Uterus (tissue), 4 donors: Measurements from ENCODE around the gene PCNX4. TPM values are rescaled to one million over a fixed set of nuclear protein-coding genes. Genes with fewer than 3 reads are reported as not detected.

ENCODE experiments used
- DNase-seq, 2 donors: peaks; one replicate each; pipeline ENCODE4 v3.0.0-alpha.2; 2019 to 2020
- H3K27ac ChIP-seq, 2 donors: fragments of 200-600 bp; sonication (generic); 1 replicate in 1 of 2; 2 replicates in 1 of 2; pipeline ENCODE4 v1.5.1; 2016 to 2018
- H3K27me3 ChIP-seq, 2 donors: fragments of 200-600 bp; sonication (generic); one replicate each; pipeline ENCODE4 v1.5.1; 2018 to 2019; ENCODE audit warnings: control low read depth in 1 of 2
- H3K36me3 ChIP-seq, 2 donors: fragments of 200-600 bp; sonication (generic); one replicate each; pipeline ENCODE4 v1.5.1; 2019; ENCODE audit warnings: control low read depth in 1 of 2
- H3K4me1 ChIP-seq, 2 donors: fragments of 200-600 bp; sonication (generic); one replicate each; pipeline ENCODE4 v1.5.1; 2018 to 2019; ENCODE audit warnings: control low read depth in 1 of 2
- H3K4me3 ChIP-seq, 2 donors: fragments of 200-600 bp; sonication (generic); 1 replicate in 1 of 2; 2 replicates in 1 of 2; pipeline ENCODE4 v1.5.1; 2018 to 2019; ENCODE audit warnings: mild to moderate bottlenecking in 1 of 2
- H3K9me3 ChIP-seq, 2 donors: fragments of 200-600 bp; sonication (generic); one replicate each; pipeline ENCODE4 v1.5.1; 2019; ENCODE audit warnings: control low read depth in 1 of 2
- POLR2A ChIP-seq, 2 donors: fragments of 450-650 bp; IDR thresholded peaks; one replicate each; pipeline ENCODE4 v1.6.1; 2016; ENCODE audit warnings: antibody characterized with exemption in 2 of 2, mild to moderate bottlenecking in 1 of 2, moderate library complexity in 1 of 2
- intact Hi-C: fragments of 100-400 bp; cut with DNase I; formaldehyde crosslinking; loops from one replicate; pipeline ENCODE4 v1.15.1; 2023; ENCODE audit warnings: low total_unique reads
- total RNA-seq, 4 donors: library from RNA; depleted of rRNA in 3 of 4; stranded (reverse); fragments of >200 nt in 3 of 4; gene quantifications; one replicate each; pipeline versions ENCODE4 v1.1.0 to v1.2.4, GENCODE V29; 2014 to 2023
- TF ChIP-seq, protein P1 (sequence below), 4 experiments: fragments of 200-600 bp in 2 of 4; fragments of 450-650 bp in 2 of 4; sonication (generic) in 2 of 4; IDR thresholded peaks; one replicate each; pipeline ENCODE4 v1.5.1; 2016 to 2019; ENCODE audit warnings: antibody characterized with exemption in 4 of 4, mild to moderate bottlenecking in 2 of 4, moderate library complexity in 1 of 4
- donor health status: DM: yes; HTN: yes; CAD: no.

Gene PCNX4
- total RNA-seq, 4 donors from 2014 or later = 30.9 to 163 (median 97.7) TPM

DNA sequence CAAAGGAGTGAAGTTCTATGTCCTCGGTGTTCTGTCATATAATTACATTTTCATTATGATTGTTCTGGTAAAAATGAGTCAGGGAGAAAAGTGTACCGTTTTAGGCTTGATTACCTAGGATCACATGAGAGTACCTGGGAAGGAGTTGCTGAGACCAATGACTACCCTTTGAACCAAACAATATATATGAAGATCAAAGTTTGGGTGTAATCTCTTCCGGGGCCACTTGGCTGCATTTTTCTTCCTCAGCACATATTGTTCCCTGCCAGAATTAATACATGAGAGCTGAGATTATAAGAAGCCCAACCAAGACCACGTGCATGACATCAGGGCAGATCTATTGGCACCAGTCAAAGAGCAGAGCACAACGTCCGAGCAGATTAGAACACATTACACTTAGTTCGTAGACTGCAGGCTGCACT, 114.5 kb downstream of the PCNX4 start:
- DNase-seq = no peak
- Histone ChIP-seq H3K27ac (no peak overlapping the region), H3K4me1 (no peaks in the 10 kb centered on the region), H3K4me3 (no peak overlapping the region), H3K36me3 (no peaks in the 10 kb centered on the region), H3K9me3 (no peaks in the 10 kb centered on the region), H3K27me3 (no peaks in the 10 kb centered on the region)
- no peak for TF ChIP-seq POLR2A (IDR thresholded peaks at IDR 0.05)
- TF ChIP-seq, protein P1, sequence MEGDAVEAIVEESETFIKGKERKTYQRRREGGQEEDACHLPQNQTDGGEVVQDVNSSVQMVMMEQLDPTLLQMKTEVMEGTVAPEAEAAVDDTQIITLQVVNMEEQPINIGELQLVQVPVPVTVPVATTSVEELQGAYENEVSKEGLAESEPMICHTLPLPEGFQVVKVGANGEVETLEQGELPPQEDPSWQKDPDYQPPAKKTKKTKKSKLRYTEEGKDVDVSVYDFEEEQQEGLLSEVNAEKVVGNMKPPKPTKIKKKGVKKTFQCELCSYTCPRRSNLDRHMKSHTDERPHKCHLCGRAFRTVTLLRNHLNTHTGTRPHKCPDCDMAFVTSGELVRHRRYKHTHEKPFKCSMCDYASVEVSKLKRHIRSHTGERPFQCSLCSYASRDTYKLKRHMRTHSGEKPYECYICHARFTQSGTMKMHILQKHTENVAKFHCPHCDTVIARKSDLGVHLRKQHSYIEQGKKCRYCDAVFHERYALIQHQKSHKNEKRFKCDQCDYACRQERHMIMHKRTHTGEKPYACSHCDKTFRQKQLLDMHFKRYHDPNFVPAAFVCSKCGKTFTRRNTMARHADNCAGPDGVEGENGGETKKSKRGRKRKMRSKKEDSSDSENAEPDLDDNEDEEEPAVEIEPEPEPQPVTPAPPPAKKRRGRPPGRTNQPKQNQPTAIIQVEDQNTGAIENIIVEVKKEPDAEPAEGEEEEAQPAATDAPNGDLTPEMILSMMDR (IDR thresholded peaks at IDR 0.05) = no peak
- intact Hi-C loops = no loop called here

DNA sequence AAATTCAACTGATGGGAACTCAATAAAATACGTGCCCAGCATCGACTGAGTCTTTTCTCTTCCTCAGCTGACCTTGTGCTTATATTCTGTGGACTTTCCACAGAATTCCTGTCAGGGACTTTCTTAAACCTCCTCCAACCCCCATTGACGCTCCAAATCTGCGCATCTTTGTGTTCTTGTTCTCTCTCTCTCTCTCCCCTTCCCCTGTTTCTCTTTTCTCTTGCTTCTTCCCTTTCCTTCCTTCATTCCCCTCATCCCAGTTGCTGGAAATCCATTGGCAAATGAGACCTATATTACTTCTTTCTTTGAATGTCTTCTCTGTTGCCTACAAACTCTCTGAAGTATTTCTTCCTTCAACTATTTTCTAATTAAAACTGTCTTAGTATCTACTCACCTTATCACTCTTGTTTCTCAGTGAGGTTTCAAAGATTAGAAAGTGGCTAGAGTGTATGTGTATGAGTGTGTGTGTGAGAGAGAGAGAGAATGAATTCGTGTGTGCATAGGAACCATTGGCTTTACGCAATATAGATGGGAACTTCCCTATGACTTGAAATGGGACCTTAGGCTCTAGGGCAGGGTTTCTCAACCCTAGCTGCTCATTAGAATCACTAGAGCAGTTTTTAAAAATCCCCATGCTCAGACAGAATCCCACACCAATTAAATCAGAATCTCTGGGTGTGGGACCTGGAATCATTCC, 115.3 kb downstream of the PCNX4 start:
- Histone ChIP-seq H3K27ac (no peak overlapping the region), H3K27me3 (no peaks in the 10 kb centered on the region), H3K9me3 (no peaks in the 10 kb centered on the region), H3K4me3 (no peak overlapping the region), H3K36me3 (no peaks in the 10 kb centered on the region), H3K4me1 (no peaks in the 10 kb centered on the region)
- TF ChIP-seq, protein P1 (IDR thresholded peaks at IDR 0.05) = no peak
- no peak for TF ChIP-seq POLR2A (IDR thresholded peaks at IDR 0.05)
- DNase-seq = no peak
- intact Hi-C loops = no loop called here

DNA sequence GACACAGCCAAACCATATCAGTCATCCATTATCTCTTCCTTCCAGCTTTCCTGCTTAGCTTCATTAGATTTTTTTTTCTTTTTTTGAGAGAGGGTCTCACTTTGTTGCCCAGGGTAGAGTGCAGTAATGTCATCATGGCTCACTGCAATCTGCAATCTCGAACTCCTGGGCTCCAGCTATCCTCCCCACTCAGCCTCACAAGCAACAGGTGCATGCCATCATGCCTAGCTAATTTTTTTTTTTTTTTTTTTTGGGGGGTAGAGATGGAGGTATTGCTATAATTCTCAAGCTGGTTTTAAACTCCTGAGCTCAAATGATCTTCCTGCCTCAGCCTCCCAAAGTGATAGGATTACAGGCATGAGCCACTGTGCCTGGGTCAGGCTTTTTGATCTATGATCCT, 119.0 kb downstream of the PCNX4 start:
- intact Hi-C loops = no loop called here
- no peak for DNase-seq
- H3K9me3 ChIP-seq = no peaks in the 10 kb centered on the region
- no peaks in the 10 kb centered on the region for H3K27me3 ChIP-seq
- H3K4me1 ChIP-seq = no peaks in the 10 kb centered on the region
- TF ChIP-seq, protein P1 (IDR thresholded peaks at IDR 0.05) = no peak
- TF ChIP-seq POLR2A (IDR thresholded peaks at IDR 0.05) = no peak
- H3K36me3 ChIP-seq = no peaks in the 10 kb centered on the region
- no peak overlapping the region for H3K4me3 ChIP-seq
- H3K27ac ChIP-seq = no peak overlapping the region

DNA sequence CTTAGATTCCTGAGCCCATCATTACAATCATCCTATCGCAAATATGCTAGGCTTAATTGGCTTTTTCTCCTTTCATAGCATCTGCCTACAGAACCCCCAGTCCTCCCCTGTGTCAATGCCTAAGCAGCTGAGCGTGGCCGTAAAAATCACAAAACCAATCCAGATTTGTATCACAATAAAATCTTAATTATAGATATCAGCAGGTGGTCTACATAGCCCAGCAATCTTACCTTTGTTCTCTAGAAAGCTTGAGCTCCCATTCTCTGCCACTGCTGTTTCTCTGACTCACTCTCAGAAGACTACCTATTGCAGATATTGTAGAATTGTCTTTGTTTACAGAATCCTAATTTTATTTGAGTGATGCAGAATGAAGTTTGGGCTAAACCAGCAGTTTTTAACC, 119.4 kb downstream of the PCNX4 start:
- no peak overlapping the region for H3K27ac ChIP-seq
- intact Hi-C loops = no loop called here
- no peaks in the 10 kb centered on the region for H3K27me3 ChIP-seq
- peaks cover 0 to 3% of the 10 kb centered on the region in 2 donors for H3K4me1 ChIP-seq
- no peaks in the 10 kb centered on the region for H3K36me3 ChIP-seq
- H3K4me3 ChIP-seq = no peak overlapping the region
- TF ChIP-seq, protein P1 (IDR thresholded peaks at IDR 0.05) = no peak
- TF ChIP-seq POLR2A (IDR thresholded peaks at IDR 0.05) = no peak
- no peak for DNase-seq
- no peaks in the 10 kb centered on the region for H3K9me3 ChIP-seq

DNA sequence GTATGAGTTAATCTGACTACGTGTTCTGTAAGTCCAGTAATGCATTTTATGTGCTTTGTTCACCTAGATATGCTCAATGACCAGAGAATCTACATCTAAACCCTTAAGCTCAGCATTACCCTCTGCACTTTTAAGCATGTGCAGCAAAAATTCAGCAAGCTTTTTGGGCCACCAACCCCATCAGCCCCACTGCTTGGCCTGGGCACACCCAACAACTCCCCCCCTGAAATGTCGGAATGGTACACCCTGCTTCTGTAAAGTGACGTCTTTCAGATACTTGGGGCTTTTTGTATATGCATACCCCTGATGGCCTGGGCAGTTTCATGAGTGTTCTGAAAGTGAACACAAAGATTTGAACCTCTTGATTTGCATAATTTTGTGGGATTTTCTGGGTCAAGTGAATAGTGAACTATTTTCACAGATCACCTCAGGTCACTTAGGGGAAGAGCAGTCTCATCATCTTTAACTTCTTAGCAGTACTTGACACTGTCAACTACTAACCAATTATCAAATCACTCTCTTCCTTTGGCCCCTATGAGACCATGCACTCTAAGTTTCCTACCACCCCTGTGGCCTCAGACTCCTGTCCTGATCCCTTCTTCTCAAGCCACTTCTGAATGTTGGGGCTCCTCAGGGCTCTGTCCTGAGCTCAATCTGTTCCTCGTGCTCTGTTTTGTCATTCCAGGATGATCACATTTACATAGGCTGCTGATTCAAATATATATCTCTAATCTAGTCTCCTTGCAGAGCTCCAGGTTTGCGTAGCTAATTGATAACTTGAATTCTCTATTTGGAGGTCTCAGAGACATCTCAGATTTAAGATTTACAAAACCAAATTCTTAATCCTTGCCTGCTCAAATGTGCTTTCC, 121.0 kb downstream of the PCNX4 start:
- Histone ChIP-seq H3K4me3 (no peak overlapping the region), H3K9me3 (no peaks in the 10 kb centered on the region), H3K4me1 (peaks cover 0 to 4% of the 10 kb centered on the region in 2 donors), H3K27ac (no peak overlapping the region), H3K27me3 (no peaks in the 10 kb centered on the region), H3K36me3 (no peaks in the 10 kb centered on the region)
- TF ChIP-seq, protein P1 (IDR thresholded peaks at IDR 0.05) = no peak
- TF ChIP-seq POLR2A (IDR thresholded peaks at IDR 0.05) = no peak
- intact Hi-C loops = no loop called here
- DNase-seq = no peak
